SHP77 (cell line): ENCODE results near the gene LDLRAD4.
A peak's percentile ranks its signal among the peaks of the same experiment; 100 is the strongest.

Source experiments
- DNase-seq, 2 experiments: peaks; one replicate each; lab custom pipeline; 2025; lab: John Stamatoyannopoulos, UW

LDLRAD4 gene

DNA sequence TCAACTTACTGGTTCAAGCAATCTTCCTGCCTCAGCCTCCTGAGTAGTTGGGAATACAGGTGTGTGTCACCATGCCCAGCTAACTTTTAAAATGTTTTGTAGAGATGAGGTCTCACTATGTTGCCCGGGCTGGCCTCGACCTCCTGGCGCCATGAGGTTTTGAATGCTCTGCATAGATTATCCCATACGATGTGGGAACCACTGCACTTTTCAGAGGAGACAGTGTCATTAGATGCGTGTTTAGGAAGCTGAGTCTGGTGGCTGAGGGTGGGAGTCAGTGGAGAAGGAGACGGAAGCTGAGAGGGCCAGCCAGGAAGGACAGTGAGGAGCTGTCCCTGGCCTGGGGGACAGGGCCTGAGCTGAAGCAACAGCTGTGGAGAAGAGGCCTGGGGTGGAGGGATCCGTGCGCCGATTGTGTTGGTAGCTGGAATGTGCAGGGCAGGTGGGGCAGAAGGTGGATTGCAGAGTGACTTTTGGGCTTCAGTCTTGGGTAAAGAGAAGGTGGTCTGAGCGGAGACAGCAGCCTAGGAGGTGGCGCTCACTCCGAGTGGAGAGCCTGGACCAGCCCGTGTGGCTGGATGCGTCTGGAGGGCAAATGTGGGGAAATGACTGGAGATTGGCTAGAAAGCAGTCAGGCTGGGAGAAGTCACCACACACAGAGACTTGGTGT, 68.0 kb downstream of the LDLRAD4 start:
- no peak for DNase-seq

GRCh38 chr18:13287372-13287771, 68.8 kb downstream of the LDLRAD4 start:
- DNase-seq: no peak

DNA sequence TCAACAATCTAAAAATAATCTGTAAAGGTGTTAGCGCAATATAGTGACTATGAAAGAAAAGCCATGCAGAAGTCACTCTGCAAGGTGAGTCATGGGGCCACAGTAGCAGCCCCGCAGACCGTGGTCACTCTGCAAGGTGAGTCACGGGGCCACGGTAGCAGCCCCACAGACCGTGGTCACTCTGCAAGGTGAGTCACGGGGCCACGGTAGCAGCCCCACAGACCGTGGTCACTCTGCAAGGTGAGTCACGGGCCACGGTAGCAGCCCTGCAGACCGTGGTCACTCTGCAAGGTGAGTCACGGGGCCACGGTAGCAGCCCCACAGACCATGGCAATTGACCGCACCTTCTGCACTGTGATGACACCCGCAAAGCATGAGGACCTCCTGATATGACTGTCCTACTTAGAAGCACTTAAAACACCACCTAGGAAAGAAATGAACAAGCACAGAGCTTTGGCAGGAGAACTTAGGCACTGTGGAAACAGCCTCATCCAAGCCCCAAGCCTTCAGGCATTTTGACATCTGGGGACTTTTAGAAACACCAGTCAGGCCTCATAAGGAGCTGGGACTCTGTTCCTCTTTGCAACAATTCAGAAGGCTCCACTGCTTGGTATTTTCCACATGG, 70.1 kb downstream of the LDLRAD4 start:
- DNase-seq: no peak

GRCh38 chr18:13289481-13290205, 71.1 kb downstream of the LDLRAD4 start:
- no peak for DNase-seq

DNA sequence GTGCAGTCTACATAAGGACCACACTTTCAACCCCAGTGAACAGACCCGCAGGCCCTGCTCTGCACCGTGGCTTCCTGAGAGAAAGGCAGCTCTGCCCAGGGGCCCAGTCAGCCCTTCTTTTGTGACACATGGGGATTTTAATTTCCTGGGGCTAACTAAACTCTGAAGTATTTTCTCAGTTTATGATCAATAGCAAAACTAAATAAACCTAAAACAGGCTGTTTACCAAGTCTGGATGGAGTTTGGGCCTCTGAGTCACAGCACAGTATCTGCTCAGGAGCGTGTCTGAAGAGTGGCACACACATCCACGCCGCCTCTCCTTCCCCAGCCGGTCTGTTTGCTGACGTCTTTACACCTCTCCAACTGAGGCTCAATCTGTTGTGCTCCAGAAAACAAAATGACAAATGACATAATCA, 72.3 kb downstream of the LDLRAD4 start:
- DNase-seq: peak; percentile 23 to 43

GRCh38 chr18:13291299-13291698, 72.7 kb downstream of the LDLRAD4 start:
- DNase-seq: no peak

DNA sequence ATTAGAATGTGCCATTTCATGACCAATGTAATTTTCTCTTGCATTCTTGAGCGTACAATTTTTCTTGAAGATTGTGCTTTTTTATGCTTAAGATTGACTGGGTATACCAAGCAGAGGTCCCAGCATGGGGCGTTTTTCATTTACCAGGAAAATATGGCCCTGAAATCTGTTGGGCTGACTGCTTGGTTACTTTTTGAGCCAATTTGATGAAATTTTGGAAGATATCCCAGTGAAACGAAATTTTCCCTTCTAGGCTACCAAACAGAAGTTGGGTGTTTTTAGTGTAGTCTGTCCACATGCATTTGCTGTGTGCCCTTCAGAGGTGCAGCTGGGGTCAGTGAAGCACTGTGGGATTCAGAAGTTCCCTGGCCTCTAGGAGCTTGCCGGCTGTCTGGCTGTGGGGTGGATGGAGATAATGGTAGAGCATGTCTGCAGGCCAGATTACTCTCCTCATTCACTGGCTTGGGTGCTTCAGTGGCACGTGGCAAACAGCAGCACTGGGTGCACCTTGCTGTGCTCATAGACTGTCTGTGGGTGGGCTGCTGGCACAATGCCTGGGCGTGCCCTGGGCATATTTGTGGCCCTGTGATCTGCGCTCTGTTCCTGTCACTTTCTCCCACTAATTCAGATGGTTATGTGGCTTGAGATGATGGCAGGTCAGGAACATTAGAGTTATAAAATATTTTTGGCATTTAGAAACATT, 73.3 kb downstream of the LDLRAD4 start:
- no peak for DNase-seq

DNA sequence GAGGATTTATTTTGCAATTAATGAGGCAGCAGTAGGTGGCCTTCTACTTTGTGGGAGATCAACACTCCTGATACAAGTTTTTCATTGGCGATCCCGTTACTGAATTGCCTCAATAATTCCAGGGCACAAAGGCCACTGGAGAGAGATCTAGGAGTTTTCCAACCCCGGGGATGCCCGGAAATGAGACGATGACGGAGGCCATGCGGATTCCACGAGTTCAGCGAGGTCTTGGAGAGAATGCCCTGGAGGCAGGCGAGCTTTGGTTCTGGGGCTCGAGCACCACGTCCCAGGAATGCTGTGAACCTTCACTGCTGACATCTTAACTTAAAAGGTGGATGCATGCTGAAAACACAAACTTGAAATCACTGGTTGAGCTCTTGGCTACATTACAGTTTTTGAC, 74.2 kb downstream of the LDLRAD4 start:
- DNase-seq: no peak

GRCh38 chr18:13294309-13294708, 75.7 kb downstream of the LDLRAD4 start:
- no peak for DNase-seq

- no peak for DNase-seq
These were observed 77.3 kb downstream of the LDLRAD4 start for GRCh38 chr18:13295894-13296293.

DNA sequence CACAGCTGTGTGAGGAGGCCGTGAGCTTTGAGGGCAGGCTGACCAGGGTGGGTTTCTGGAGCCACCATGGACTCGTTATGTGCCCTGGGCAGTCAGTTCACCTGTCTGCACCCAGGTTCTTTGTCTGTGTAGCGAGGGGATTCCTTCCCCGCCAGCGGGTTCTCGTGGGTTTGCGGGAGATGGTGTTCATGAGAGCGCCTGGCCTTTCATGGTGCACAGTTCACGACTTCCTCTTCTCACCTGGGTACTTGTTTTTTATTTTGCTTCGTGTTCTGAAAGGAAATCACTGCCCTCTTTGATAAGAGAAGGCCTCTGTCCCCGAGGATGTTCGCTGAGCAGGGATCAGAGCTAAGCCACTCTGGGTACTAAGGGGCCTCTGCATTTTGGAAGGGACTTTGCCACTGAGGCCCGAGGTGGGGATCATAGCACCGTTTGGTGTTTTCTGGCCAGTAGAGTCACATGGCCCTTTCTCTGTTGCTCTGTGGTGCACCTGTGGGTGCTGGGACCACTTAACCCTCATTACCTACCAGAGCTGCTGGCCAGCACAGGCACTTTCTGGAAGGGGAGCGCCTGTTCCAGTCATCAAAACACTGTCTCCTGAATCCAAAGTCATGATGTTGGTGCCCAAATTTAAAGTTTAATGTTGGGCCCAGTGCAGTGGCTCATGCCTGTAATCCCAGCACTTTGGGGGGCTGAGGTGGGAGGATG, 78.5 kb downstream of the LDLRAD4 start:
- no peak for DNase-seq

- no peak for DNase-seq
These were observed 79.7 kb downstream of the LDLRAD4 start for GRCh38 chr18:13298262-13298661.

GRCh38 chr18:13300029-13300428, 81.5 kb downstream of the LDLRAD4 start:
- DNase-seq: peak; percentile 89 to 90

GRCh38 chr18:13300796-13301195, 82.2 kb downstream of the LDLRAD4 start:
- no peak for DNase-seq

DNA sequence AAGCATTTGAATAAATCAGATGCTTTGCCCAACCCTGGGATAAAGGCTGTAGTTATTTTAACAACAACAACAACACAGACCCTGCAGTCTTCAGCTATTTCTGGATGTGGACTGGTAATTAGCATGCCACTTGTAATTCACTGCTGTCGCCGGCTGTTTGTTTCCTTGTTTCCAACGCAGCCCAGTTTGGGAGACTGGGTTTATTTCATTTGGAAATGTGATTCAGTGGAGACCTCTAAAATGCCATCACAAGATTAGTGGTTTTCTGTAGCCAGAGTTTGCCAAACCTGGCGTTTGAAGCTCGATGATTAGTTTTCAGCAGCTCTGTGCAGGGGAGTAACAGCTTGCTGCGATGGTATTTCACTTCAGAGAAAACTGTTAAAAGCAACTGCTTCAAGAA, 83.5 kb downstream of the LDLRAD4 start:
- no peak for DNase-seq

GRCh38 chr18:13302457-13303225, 84.1 kb downstream of the LDLRAD4 start:
- peak in 1 of 2 experiments; percentile 10 for DNase-seq

DNA sequence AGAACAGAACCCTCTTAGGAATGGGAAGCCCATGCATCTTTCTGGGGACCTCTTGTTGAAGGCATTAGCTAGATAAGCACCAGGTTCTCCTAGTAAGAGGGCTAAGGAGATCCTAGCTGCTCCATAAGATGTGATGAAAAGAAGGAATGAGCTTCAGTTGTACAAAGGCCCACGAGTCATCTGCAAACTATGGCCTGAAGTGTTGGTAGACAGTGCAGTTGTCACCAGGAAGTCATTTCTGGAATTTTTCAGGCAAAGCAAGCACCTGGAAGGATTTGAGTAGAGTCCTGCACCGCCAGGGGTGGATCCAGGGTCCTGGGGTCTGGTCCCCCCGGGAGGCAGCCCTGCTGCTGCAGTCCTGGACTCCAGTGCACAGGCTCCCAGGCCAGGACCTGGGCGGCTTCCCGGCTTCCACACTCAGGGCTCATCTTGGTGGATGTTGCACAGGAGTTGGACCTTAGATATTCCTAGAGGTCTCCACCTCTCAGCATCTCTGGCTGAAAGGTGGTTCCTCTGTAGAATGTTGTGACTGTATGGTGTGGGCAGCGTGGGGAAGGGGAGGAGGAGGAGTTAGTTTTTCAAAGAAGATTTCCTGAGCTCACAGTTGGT, 85.3 kb downstream of the LDLRAD4 start:
- DNase-seq: no peak

DNA sequence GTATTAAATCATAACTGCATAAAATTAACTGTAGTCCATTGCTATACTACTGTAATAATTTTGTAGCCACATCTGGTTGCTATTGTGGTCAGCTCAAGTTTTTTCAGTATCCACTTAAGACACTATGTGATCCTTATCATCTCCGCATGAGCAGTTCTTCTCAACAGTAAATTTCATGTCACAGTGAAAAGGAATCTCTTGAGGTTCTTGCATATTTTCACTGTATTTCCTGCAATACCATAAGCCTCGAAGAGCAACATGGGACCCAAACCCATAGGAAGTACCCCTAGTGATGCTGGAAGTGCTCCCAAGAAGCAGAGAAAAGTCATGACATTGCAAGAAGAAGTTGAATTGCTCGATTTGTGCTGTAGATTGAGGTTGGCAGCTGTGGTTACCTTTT, 86.7 kb downstream of the LDLRAD4 start:
- no peak for DNase-seq

DNA sequence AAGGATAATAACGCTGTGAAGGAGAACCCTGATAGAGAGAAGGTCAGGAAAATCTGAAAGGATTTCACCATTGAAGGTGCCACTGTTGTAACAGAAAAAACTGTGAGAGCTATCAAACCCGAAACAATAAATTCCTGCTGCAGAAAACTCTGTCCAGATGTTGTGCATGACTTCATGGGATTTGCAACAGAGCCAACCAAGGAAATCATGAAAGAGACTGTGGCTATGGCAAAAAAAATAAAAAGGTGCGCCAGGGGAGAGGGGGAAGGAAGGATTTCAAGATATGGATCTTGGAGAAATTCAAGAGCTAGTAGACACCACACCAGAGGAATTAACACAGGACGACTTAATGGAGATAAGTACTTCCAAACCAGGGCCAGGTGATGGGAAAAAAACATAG, 88.0 kb downstream of the LDLRAD4 start:
- no peak for DNase-seq

GRCh38 chr18:13308369-13308768, 89.8 kb downstream of the LDLRAD4 start:
- no peak for DNase-seq
